Uterus (tissue), 4 donors: ENCODE data around the gene TSHZ2. TPM values are rescaled to one million over a fixed set of nuclear protein-coding genes. Genes with fewer than 3 reads are reported as not detected.

ENCODE experiments used
- DNase-seq, 2 donors: peaks; one replicate each; pipeline ENCODE4 v3.0.0-alpha.2; 2019 to 2020
- H3K27ac ChIP-seq, 2 donors: fragments of 200-600 bp; sonication (generic); 1 replicate in 1 of 2; 2 replicates in 1 of 2; pipeline ENCODE4 v1.5.1; 2016 to 2018
- H3K27me3 ChIP-seq, 2 donors: fragments of 200-600 bp; sonication (generic); one replicate each; pipeline ENCODE4 v1.5.1; 2018 to 2019; ENCODE audit warnings: control low read depth in 1 of 2
- H3K36me3 ChIP-seq, 2 donors: fragments of 200-600 bp; sonication (generic); one replicate each; pipeline ENCODE4 v1.5.1; 2019; ENCODE audit warnings: control low read depth in 1 of 2
- H3K4me1 ChIP-seq, 2 donors: fragments of 200-600 bp; sonication (generic); one replicate each; pipeline ENCODE4 v1.5.1; 2018 to 2019; ENCODE audit warnings: control low read depth in 1 of 2
- H3K4me3 ChIP-seq, 2 donors: fragments of 200-600 bp; sonication (generic); 1 replicate in 1 of 2; 2 replicates in 1 of 2; pipeline ENCODE4 v1.5.1; 2018 to 2019; ENCODE audit warnings: mild to moderate bottlenecking in 1 of 2
- H3K9me3 ChIP-seq, 2 donors: fragments of 200-600 bp; sonication (generic); one replicate each; pipeline ENCODE4 v1.5.1; 2019; ENCODE audit warnings: control low read depth in 1 of 2
- POLR2A ChIP-seq, 2 donors: fragments of 450-650 bp; IDR thresholded peaks; one replicate each; pipeline ENCODE4 v1.6.1; 2016; ENCODE audit warnings: antibody characterized with exemption in 2 of 2, mild to moderate bottlenecking in 1 of 2, moderate library complexity in 1 of 2
- intact Hi-C: fragments of 100-400 bp; cut with DNase I; formaldehyde crosslinking; loops from one replicate; pipeline ENCODE4 v1.15.1; 2023; ENCODE audit warnings: low total_unique reads
- total RNA-seq, 4 donors: library from RNA; depleted of rRNA in 3 of 4; stranded (reverse); fragments of >200 nt in 3 of 4; gene quantifications; one replicate each; pipeline versions ENCODE4 v1.1.0 to v1.2.4, GENCODE V29; 2014 to 2023
- TF ChIP-seq, protein P1 (sequence below), 4 experiments: fragments of 200-600 bp in 2 of 4; fragments of 450-650 bp in 2 of 4; sonication (generic) in 2 of 4; IDR thresholded peaks; one replicate each; pipeline ENCODE4 v1.5.1; 2016 to 2019; ENCODE audit warnings: antibody characterized with exemption in 4 of 4, mild to moderate bottlenecking in 2 of 4, moderate library complexity in 1 of 4
- donor health status: DM: yes; HTN: yes; CAD: no.

The TSHZ2 gene
- total RNA-seq, 4 donors from 2014 or later, result 22.0 to 50.1 (median 33.1) TPM

DNA sequence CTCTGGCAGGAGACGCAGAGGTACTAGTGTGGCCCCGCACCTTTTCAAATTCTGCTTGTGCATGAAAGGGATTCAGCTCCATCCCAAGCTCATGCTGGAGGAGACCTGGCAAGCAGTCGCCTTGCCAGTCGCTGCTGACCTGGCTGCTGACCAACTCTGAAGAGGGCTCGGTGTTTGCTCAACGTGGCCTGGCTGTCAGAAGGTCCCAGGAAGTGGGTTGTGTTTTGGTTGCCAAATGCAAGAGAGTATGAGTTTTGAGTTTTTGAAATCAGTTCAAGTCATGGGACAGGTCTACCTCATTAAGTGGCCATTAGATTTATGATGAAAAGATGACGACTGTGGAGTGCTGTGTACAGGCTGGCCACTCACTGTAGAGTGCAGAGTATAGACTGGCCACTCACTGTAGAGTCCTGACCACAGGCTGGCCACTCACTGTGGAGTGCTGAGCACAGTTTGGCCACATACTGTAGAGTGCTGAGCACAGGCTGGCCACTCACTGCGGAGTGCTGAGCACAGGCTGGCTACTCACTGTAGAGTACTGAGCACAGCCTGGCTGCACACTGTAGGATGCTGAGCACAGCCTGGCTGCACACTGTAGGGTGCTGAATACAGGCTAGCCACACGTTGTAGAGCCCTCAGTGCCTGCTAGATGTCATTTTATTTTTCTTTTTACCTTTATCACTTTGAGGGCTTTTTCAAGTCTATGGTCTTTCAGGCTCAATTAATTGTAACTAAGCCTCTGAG, 427.6 kb downstream of the TSHZ2 start:
- H3K4me1 ChIP-seq, result no peaks in the 10 kb centered on the region
- no peaks in the 10 kb centered on the region for H3K9me3 ChIP-seq
- intact Hi-C loops, result no loop called here
- H3K36me3 ChIP-seq, result no peaks in the 10 kb centered on the region
- no peak overlapping the region for H3K4me3 ChIP-seq
- no peak for DNase-seq
- H3K27ac ChIP-seq, result no peak overlapping the region
- H3K27me3 ChIP-seq, result no peaks in the 10 kb centered on the region
- no peak for TF ChIP-seq POLR2A (IDR thresholded peaks at IDR 0.05)
- TF ChIP-seq, protein P1, sequence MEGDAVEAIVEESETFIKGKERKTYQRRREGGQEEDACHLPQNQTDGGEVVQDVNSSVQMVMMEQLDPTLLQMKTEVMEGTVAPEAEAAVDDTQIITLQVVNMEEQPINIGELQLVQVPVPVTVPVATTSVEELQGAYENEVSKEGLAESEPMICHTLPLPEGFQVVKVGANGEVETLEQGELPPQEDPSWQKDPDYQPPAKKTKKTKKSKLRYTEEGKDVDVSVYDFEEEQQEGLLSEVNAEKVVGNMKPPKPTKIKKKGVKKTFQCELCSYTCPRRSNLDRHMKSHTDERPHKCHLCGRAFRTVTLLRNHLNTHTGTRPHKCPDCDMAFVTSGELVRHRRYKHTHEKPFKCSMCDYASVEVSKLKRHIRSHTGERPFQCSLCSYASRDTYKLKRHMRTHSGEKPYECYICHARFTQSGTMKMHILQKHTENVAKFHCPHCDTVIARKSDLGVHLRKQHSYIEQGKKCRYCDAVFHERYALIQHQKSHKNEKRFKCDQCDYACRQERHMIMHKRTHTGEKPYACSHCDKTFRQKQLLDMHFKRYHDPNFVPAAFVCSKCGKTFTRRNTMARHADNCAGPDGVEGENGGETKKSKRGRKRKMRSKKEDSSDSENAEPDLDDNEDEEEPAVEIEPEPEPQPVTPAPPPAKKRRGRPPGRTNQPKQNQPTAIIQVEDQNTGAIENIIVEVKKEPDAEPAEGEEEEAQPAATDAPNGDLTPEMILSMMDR (IDR thresholded peaks at IDR 0.05), result no peak

DNA sequence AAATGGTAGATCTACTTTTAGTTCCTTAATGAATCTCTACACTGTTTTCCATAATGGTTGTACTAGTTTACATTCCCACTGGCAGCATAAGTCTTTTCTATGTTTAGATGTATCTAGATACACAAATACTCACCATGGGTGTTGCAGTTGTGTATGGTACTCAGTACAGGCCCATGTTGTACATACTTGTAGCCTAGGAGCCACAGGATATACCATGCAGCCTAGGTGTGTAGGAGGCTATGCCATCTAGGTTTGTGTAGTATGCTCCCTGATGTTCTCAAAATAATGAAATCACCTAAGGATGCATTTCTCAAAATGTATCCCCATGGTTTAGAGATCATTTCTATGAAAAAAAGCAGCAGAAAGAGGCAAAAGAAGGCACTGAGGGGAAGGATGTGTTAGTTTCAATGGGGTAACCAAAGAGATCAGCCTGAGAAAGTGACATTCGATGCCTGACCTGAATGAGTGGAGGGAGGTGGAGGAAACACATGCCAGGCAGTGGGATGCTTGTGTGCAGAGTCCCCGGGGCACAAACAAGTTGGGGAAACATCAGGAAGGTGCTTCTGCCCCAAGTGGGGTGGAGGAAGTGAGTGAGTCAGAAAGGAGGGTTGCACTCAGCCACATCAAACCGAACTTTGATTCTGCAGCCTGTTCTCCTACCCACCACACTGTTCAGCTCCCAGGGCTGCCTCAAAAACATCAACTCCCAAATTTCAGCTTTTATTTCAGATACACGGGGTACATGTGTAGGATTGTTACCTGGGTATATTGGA, 430.3 kb downstream of the TSHZ2 start:
- no peak for DNase-seq
- TF ChIP-seq, protein P1 (IDR thresholded peaks at IDR 0.05), result no peak
- no peak for TF ChIP-seq POLR2A (IDR thresholded peaks at IDR 0.05)
- H3K36me3 ChIP-seq, result no peaks in the 10 kb centered on the region
- H3K27me3 ChIP-seq, result no peaks in the 10 kb centered on the region
- intact Hi-C loops, result no loop called here
- no peak overlapping the region for H3K4me3 ChIP-seq
- H3K9me3 ChIP-seq, result no peaks in the 10 kb centered on the region
- H3K4me1 ChIP-seq, result no peaks in the 10 kb centered on the region
- no peak overlapping the region for H3K27ac ChIP-seq

GRCh38 chr20:53403029-53403428, 430.9 kb downstream of the TSHZ2 start:
- no peak for TF ChIP-seq POLR2A (IDR thresholded peaks at IDR 0.05)
- TF ChIP-seq, protein P1 (IDR thresholded peaks at IDR 0.05), result no peak
- no peak overlapping the region for H3K4me3 ChIP-seq
- no peaks in the 10 kb centered on the region for H3K36me3 ChIP-seq
- no peaks in the 10 kb centered on the region for H3K4me1 ChIP-seq
- no peak for DNase-seq
- H3K27me3 ChIP-seq, result no peaks in the 10 kb centered on the region
- H3K27ac ChIP-seq, result no peak overlapping the region
- intact Hi-C loops, result no loop called here
- no peaks in the 10 kb centered on the region for H3K9me3 ChIP-seq

- H3K27ac ChIP-seq, result no peak overlapping the region
- no peak for DNase-seq
- H3K9me3 ChIP-seq, result no peaks in the 10 kb centered on the region
- H3K4me1 ChIP-seq, result no peaks in the 10 kb centered on the region
- H3K27me3 ChIP-seq, result no peaks in the 10 kb centered on the region
- no peak for TF ChIP-seq POLR2A (IDR thresholded peaks at IDR 0.05)
- TF ChIP-seq, protein P1 (IDR thresholded peaks at IDR 0.05), result no peak
- no peak overlapping the region for H3K4me3 ChIP-seq
- no peaks in the 10 kb centered on the region for H3K36me3 ChIP-seq
- intact Hi-C loops, result no loop called here
These were observed 433.0 kb downstream of the TSHZ2 start for GRCh38 chr20:53405139-53405538.

- Histone ChIP-seq H3K4me1 (no peaks in the 10 kb centered on the region), H3K36me3 (no peaks in the 10 kb centered on the region), H3K27me3 (no peaks in the 10 kb centered on the region), H3K9me3 (no peaks in the 10 kb centered on the region), H3K4me3 (no peak overlapping the region), H3K27ac (no peak overlapping the region)
- no peak for DNase-seq
- TF ChIP-seq, protein P1 (IDR thresholded peaks at IDR 0.05), result no peak
- intact Hi-C loops, result no loop called here
These were observed 434.4 kb downstream of the TSHZ2 start for GRCh38 chr20:53406580-53406979.
